H1 (cell line): ENCODE measurements around the gene SSRP1. TPM values are rescaled to one million over a fixed set of nuclear protein-coding genes. Genes with fewer than 3 reads are reported as not detected.

Source experiments
- CTCF ChIA-PET: fragments of 300-600 bp; sonication (Branson Sonifier 250); formaldehyde crosslinking; loops from one replicate; lab custom pipeline; 2021; ENCODE audit not compliant: partially characterized antibody; lab: Charles Lee
- POLR2A ChIA-PET: fragments of 300-600 bp; sonication (Branson Sonifier 250); formaldehyde crosslinking; loops from one replicate; lab custom pipeline; 2021; ENCODE audit warnings: inconsistent platforms; ENCODE audit not compliant: partially characterized antibody; lab: Charles Lee
- DNase-seq, 2 experiments: peaks; one replicate each; pipeline versions ENCODE4 v3.0.0 to v3.0.0-alpha.2; 2010 to 2022; ENCODE audit warnings: low spot score in 2 of 2, low read depth in 1 of 2, mixed read lengths in 1 of 2
- FAIRE-seq: peaks from 2 replicates; lab custom pipeline; 2011; peaks lifted over from hg19 to GRCh38; lab: Jason Lieb, UNC
- H2AFZ ChIP-seq: 2 replicates; pipeline ENCODE4 v1.8.1; 2012; ENCODE audit warnings: low read length, inconsistent platforms
- H2AK5ac ChIP-seq: 2 replicates; pipeline ENCODE4 v1.6.1; 2013; ENCODE audit warnings: low read depth, low read length
- H2BK120ac ChIP-seq: replicated peaks from 2 replicates; pipeline ENCODE3; 2013; ENCODE audit warnings: low read depth, low read length, inconsistent platforms
- H2BK12ac ChIP-seq: 2 replicates; pipeline ENCODE4 v1.6.1; 2013; ENCODE audit warnings: low read depth, low read length
- H2BK15ac ChIP-seq: 2 replicates; pipeline ENCODE4 v1.6.1; 2013; ENCODE audit warnings: low read length
- H2BK20ac ChIP-seq: 2 replicates; pipeline ENCODE4 v1.6.1; 2013; ENCODE audit warnings: low read length
- H2BK5ac ChIP-seq: 2 replicates; pipeline ENCODE4 v1.6.1; 2013; ENCODE audit warnings: low read depth, low read length
- H3K14ac ChIP-seq: 2 replicates; pipeline ENCODE4 v1.6.1; 2013; ENCODE audit warnings: inconsistent platforms; ENCODE audit not compliant: insufficient read length
- H3K18ac ChIP-seq: 2 replicates; pipeline ENCODE4 v1.6.1; 2013; ENCODE audit warnings: low read length; ENCODE audit errors: extremely low read depth
- H3K23ac ChIP-seq: 2 replicates; pipeline ENCODE4 v1.6.1; 2013; ENCODE audit warnings: inconsistent platforms; ENCODE audit not compliant: insufficient read length
- H3K23me2 ChIP-seq: 2 replicates; pipeline ENCODE4 v1.6.1; 2013; ENCODE audit warnings: low read depth, low read length
- H3K27ac ChIP-seq: 2 replicates; pipeline ENCODE4 v1.6.1; 2011; ENCODE audit warnings: low read depth, low read length, inconsistent platforms
- H3K27me3 ChIP-seq, 4 experiments: replicated peaks in 1 of 4; 1 replicate in 1 of 4; 2 replicates in 3 of 4; pipeline versions ENCODE4 v1.6.1 to v1.8.1; 2011 to 2013; ENCODE audit warnings: low read length in 3 of 4, mild to moderate bottlenecking in 3 of 4, inconsistent platforms in 2 of 4, mixed read lengths in 2 of 4, moderate library complexity in 1 of 4; ENCODE audit not compliant: control insufficient read depth in 3 of 4, insufficient read depth in 3 of 4; ENCODE audit errors: extremely low read depth in 1 of 4
- H3K36me3 ChIP-seq, 4 experiments: 2 replicates each; pipeline versions ENCODE4 v1.6.1 to v1.8.1; 2011 to 2013; ENCODE audit warnings: mild to moderate bottlenecking in 4 of 4, low read length in 3 of 4, moderate library complexity in 2 of 4, control low read depth in 1 of 4, inconsistent platforms in 1 of 4; ENCODE audit not compliant: insufficient read depth in 4 of 4, control insufficient read depth in 2 of 4
- H3K4ac ChIP-seq: replicated peaks from 2 replicates; pipeline ENCODE3; 2013; ENCODE audit warnings: low read length, low read depth, mixed read lengths, inconsistent platforms; ENCODE audit not compliant: insufficient read length
- H3K4me1 ChIP-seq, 4 experiments: replicated peaks in 1 of 4; 1 replicate in 1 of 4; 2 replicates in 3 of 4; pipeline versions ENCODE4 v1.6.1 to v1.8.1; 2011 to 2013; ENCODE audit warnings: low read length in 3 of 4, inconsistent platforms in 2 of 4, mixed read lengths in 1 of 4; ENCODE audit not compliant: insufficient read depth in 4 of 4, control insufficient read depth in 3 of 4
- H3K4me2 ChIP-seq, 2 experiments: 2 replicates each; pipeline versions ENCODE4 v1.6.1 to v1.8.1; 2011 to 2013; ENCODE audit warnings: low read depth in 2 of 2, low read length in 2 of 2, control low read depth in 1 of 2, inconsistent platforms in 1 of 2, mild to moderate bottlenecking in 1 of 2; ENCODE audit not compliant: insufficient read depth in 1 of 2
- H3K4me3 ChIP-seq, 4 experiments: fragments of 200-600, 300-600 bp in 1 of 4; sonication (generic), shearing (Covaris generic), sonication (Bioruptor Twin) in 1 of 4; 2 replicates each; pipeline versions ENCODE4 v1.5.1 to v1.8.1; 2011 to 2016; ENCODE audit warnings: low read length in 4 of 4, low read depth in 3 of 4, control low read depth in 2 of 4, inconsistent platforms in 2 of 4, mild to moderate bottlenecking in 2 of 4, mixed read lengths in 1 of 4, moderate library complexity in 1 of 4; ENCODE audit not compliant: insufficient read depth in 2 of 4; ENCODE audit errors: extremely low read depth in 1 of 4
- H3K56ac ChIP-seq: replicated peaks from 2 replicates; pipeline ENCODE3; 2013; ENCODE audit warnings: low read depth, mild to moderate bottlenecking, mixed read lengths, low read length, inconsistent platforms; ENCODE audit not compliant: insufficient read length
- H3K79me1 ChIP-seq: 2 replicates; pipeline ENCODE4 v1.6.1; 2013; ENCODE audit warnings: low read depth, low read length, control low read depth
- H3K79me2 ChIP-seq, 2 experiments: 2 replicates each; pipeline versions ENCODE4 v1.6.1 to v1.8.1; 2012 to 2013; ENCODE audit warnings: low read length in 2 of 2, mild to moderate bottlenecking in 2 of 2, inconsistent platforms in 1 of 2; ENCODE audit not compliant: insufficient read depth in 2 of 2, control insufficient read depth in 1 of 2
- H3K9ac ChIP-seq, 4 experiments: replicated peaks in 1 of 4; 1 replicate in 1 of 4; 2 replicates in 3 of 4; pipeline versions ENCODE4 v1.6.1 to v1.8.1; 2011 to 2013; ENCODE audit warnings: low read depth in 3 of 4, low read length in 3 of 4, control low read depth in 2 of 4, mild to moderate bottlenecking in 2 of 4, moderate library complexity in 2 of 4, inconsistent platforms in 1 of 4; ENCODE audit errors: extremely low read depth in 1 of 4
- H3K9me3 ChIP-seq, 2 experiments: 2 replicates each; pipeline versions ENCODE4 v1.6.1 to v1.8.1; 2012 to 2013; ENCODE audit warnings: mild to moderate bottlenecking in 2 of 2, moderate library complexity in 2 of 2, control low read depth in 1 of 2, inconsistent platforms in 1 of 2, low read depth in 1 of 2, low read length in 1 of 2, mixed read lengths in 1 of 2; ENCODE audit not compliant: insufficient read depth in 2 of 2
- H4K20me1 ChIP-seq, 2 experiments: replicated peaks in 1 of 2; 2 replicates each; pipeline versions ENCODE3 to v1.8.1; 2011 to 2013; ENCODE audit warnings: inconsistent platforms in 2 of 2, low read length in 2 of 2, mild to moderate bottlenecking in 1 of 2; ENCODE audit not compliant: insufficient read depth in 2 of 2, control insufficient read depth in 1 of 2
- H4K5ac ChIP-seq: 2 replicates; pipeline ENCODE4 v1.6.1; 2013; ENCODE audit warnings: low read length, low read depth, mixed read lengths, inconsistent platforms; ENCODE audit not compliant: insufficient read length
- H4K8ac ChIP-seq: 2 replicates; pipeline ENCODE4 v1.8.0; 2013; ENCODE audit warnings: mild to moderate bottlenecking, moderate library complexity, low read length, inconsistent platforms; ENCODE audit not compliant: insufficient read depth; ENCODE audit errors: extremely low read depth
- H4K91ac ChIP-seq: replicated peaks from 2 replicates; pipeline ENCODE3; 2013; ENCODE audit warnings: low read length, mixed read lengths, inconsistent platforms; ENCODE audit not compliant: insufficient read length
- BRCA1 ChIP-seq: IDR thresholded peaks from 2 replicates; pipeline ENCODE4 v1.6.1; 2012; ENCODE audit warnings: low read depth, low read length, improper control_type of control experiment
- CBX5 ChIP-seq: fragments of 300-800, 300-1000 bp; sonication (generic); IDR thresholded peaks from 2 replicates; pipeline ENCODE4 v1.7.1; 2016; ENCODE audit warnings: antibody characterized with exemption, low read length, low read depth
- CBX8 ChIP-seq: fragments of 300-800, 300-1000 bp; sonication (generic); IDR thresholded peaks from 2 replicates; pipeline ENCODE4 v1.7.1; 2016; ENCODE audit warnings: low read depth, low read length, borderline replicate concordance
- CEBPB ChIP-seq: IDR thresholded peaks from 2 replicates; pipeline ENCODE4 v1.6.1; 2012; ENCODE audit warnings: low read depth, low read length
- JUN ChIP-seq: IDR thresholded peaks from 2 replicates; pipeline ENCODE4 v1.6.1; 2011; ENCODE audit warnings: low read depth, mild to moderate bottlenecking, improper control_type of control experiment, low read length
- RFX5 ChIP-seq: IDR thresholded peaks from 2 replicates; pipeline ENCODE4 v1.6.1; 2011; ENCODE audit warnings: low read depth, low read length, improper control_type of control experiment, borderline replicate concordance
- RXRA ChIP-seq: IDR thresholded peaks from 2 replicates; pipeline ENCODE4 v1.6.1; 2011; ENCODE audit warnings: low read depth, mild to moderate bottlenecking, low read length, moderate library complexity; ENCODE audit not compliant: insufficient read depth
- TBP ChIP-seq: IDR thresholded peaks from 2 replicates; pipeline ENCODE4 v1.6.1; 2011; ENCODE audit warnings: low read depth, low read length, improper control_type of control experiment
- TEAD4 ChIP-seq: IDR thresholded peaks from 2 replicates; pipeline ENCODE4 v1.6.1; 2012; ENCODE audit warnings: low read depth, low read length, inconsistent platforms, mixed read lengths
- WGBS, 2 experiments: shearing (Covaris generic) in 1 of 2; methylation state at CpG; one replicate each; pipeline versions ENCODE4 v1.1.6 to v1.1.7; 2013 to 2015; ENCODE audit warnings: low lambda C conversion rate in 2 of 2, mixed read lengths in 2 of 2, inconsistent platforms in 1 of 2, low coverage in 1 of 2, missing lambda C conversion rate in 1 of 2; ENCODE audit not compliant: insufficient replicate concordance in 2 of 2, insufficient coverage in 1 of 2, insufficient read length in 1 of 2; ENCODE audit errors: extremely low coverage in 1 of 2, missing lambda C conversion rate in 1 of 2; 5-methylcytosine and 5-hydroxymethylcytosine counted together
- polyA plus RNA-seq, 7 experiments: library from polyadenylated mRNA; depleted of rRNA in 3 of 7; stranded (reverse) in 5 of 7; unstranded in 2 of 7; fragments of >200 nt in 5 of 7; fragments of 200-250 nt in 2 of 7; gene quantifications; 1 replicate in 5 of 7; 2 replicates in 1 of 7; 4 replicates in 1 of 7; pipeline versions ENCODE4 v1.2.1 to v1.2.3, GENCODE V29; 2011 to 2013; ENCODE audit warnings: missing spikeins in 2 of 7, mixed read lengths in 2 of 7
- total RNA-seq: library from RNA; stranded (reverse); fragmentation: NEBNext Ultra II Directional; extraction: Animal tissue kit (Norgen Biotek cat#: 25700); gene quantifications from 2 replicates; pipeline ENCODE4 v1.2.1, GENCODE V29; 2021

SSRP1 gene
- total and polyA plus RNA-seq, 2 of the 8 experiments (the other 6 are each of a cell fraction or from before 2014, with no cell fraction given) = 259 to 281 TPM

DNA sequence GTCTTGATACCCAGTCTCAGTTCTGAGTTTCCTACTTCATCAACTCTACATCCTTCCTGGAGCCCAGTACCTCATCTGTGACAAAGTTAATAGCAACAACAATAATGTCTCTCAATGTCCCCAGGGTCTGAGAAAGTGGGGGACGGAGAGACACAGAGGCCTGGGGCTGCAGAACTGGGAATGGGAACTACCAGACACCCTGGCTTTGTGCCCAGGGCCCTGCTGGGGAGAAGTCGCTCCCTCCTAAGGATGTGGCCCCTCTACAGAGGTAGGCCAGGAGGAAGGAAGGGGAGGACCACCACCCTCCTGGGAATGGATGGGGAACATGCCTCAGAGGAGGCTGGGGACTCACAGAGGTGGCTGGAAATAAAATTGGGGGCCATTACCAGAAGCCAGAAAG, 39.8 kb upstream of the SSRP1 start:
- Histone ChIP-seq H3K4me2 (no peak overlapping the region), H3K18ac (no peak overlapping the region), H2AK5ac (no peak overlapping the region), H3K14ac (no peak overlapping the region), H4K91ac (no peak overlapping the region), H2BK15ac (no peak overlapping the region), H3K79me1 (no peaks in the 10 kb centered on the region), H3K23me2 (peaks cover 4% of the 10 kb centered on the region; the same call in 1 of the 2 replicates), H2AFZ (no peak overlapping the region), H3K79me2 (no peaks in the 10 kb centered on the region), H3K23ac (no peak overlapping the region), H3K36me3 (no peaks in the 10 kb centered on the region), H4K5ac (no peak overlapping the region), H3K27ac (no peak overlapping the region), H3K9me3 (no peaks in the 10 kb centered on the region), H3K9ac (no peak overlapping the region), H3K4me3 (no peak overlapping the region), H2BK5ac (no peak overlapping the region), H2BK20ac (no peak overlapping the region), H4K20me1 (no peaks in the 10 kb centered on the region), H3K27me3 (peaks cover 0 to 2% (median 0%) of the 10 kb centered on the region in 4 experiments; a peak in 1 of 7 replicates), H3K4ac (no peak overlapping the region), H4K8ac (no peak overlapping the region), H2BK120ac (no peak overlapping the region), H3K56ac (no peak overlapping the region), H2BK12ac (no peak overlapping the region), H3K4me1 (no peaks in the 10 kb centered on the region)
- TF ChIP-seq TEAD4 = no peak
- no peak for TF ChIP-seq RXRA
- TF ChIP-seq CEBPB = no peak
- TF ChIP-seq CBX5 = no peak
- no peak for TF ChIP-seq CBX8
- no peak for TF ChIP-seq JUN
- no peak for TF ChIP-seq BRCA1
- no peak for TF ChIP-seq TBP
- TF ChIP-seq RFX5 = no peak
- DNase-seq = no peak
- WGBS, 2 experiments = 60% methylated on average over 1 of the region's 2 CpGs; no CpG with 5 or more reads in 1 of the 2 experiments
- FAIRE-seq = no peak
- ChIA-PET CTCF (no interaction called here), POLR2A (no interaction called here)
